ENCODE data around the gene GFER. TPM values are rescaled to one million over a fixed set of nuclear protein-coding genes. Genes with fewer than 3 reads are reported as not detected.

The GFER gene
- total and polyA plus RNA-seq, 9 donors, result 14.7 to 23.8 (median 17.8) TPM

GRCh38 chr16:1990351-1991134 lies 6.5 kb downstream of the GFER start:
- DNase-seq, result no peak
- 2% methylated on average over 29 of the region's 50 CpGs for WGBS (ENCODE audit: insufficient coverage)
- Histone ChIP-seq H3K27ac (ENCODE audit: low read length) (no peak overlapping the region), H3K4me3 (ENCODE audit: low read length) (no peak overlapping the region), H3K4me1 (ENCODE audit: control insufficient read depth, insufficient read depth, low read length) (peaks cover 32% of the 10 kb centered on the region), H3K9me3 (replicated peaks; ENCODE audit: control insufficient read depth, low read depth, low read length) (no peaks in the 10 kb centered on the region), H3K36me3 (ENCODE audit: control insufficient read depth, insufficient read depth, low read length) (peaks cover 18% of the 10 kb centered on the region), H3K27me3 (ENCODE audit: control insufficient read depth, insufficient read depth, low read length) (peaks cover 51% of the 10 kb centered on the region)

- H3K36me3 ChIP-seq (ENCODE audit: control insufficient read depth, insufficient read depth, low read length), result peaks cover 14% of the 10 kb centered on the region
- peaks cover 51% of the 10 kb centered on the region for H3K27me3 ChIP-seq (ENCODE audit: control insufficient read depth, insufficient read depth, low read length)
- no peak overlapping the region for H3K27ac ChIP-seq (ENCODE audit: low read length)
- H3K4me3 ChIP-seq (ENCODE audit: low read length), result no peak overlapping the region
- H3K9me3 ChIP-seq (replicated peaks; ENCODE audit: control insufficient read depth, low read depth, low read length), result no peaks in the 10 kb centered on the region
- peaks cover 32% of the 10 kb centered on the region for H3K4me1 ChIP-seq (ENCODE audit: control insufficient read depth, insufficient read depth, low read length)
- no peak for DNase-seq
- WGBS (ENCODE audit: insufficient coverage), result 6% methylated on average over 15 of the region's 18 CpGs
Observed at GRCh38 chr16:1991135-1991551, 7.2 kb downstream of the GFER start.

- H3K4me1 ChIP-seq (ENCODE audit: control insufficient read depth, insufficient read depth, low read length), result peaks cover 32% of the 10 kb centered on the region
- peak overlapping the region; percentile 33 for H3K4me3 ChIP-seq (ENCODE audit: low read length)
- H3K27ac ChIP-seq (ENCODE audit: low read length), result no peak overlapping the region
- no peak for DNase-seq
- peaks cover 11% of the 10 kb centered on the region for H3K36me3 ChIP-seq (ENCODE audit: control insufficient read depth, insufficient read depth, low read length)
- H3K9me3 ChIP-seq (replicated peaks; ENCODE audit: control insufficient read depth, low read depth, low read length), result no peaks in the 10 kb centered on the region
- WGBS (ENCODE audit: insufficient coverage), result 7% methylated on average over 22 of the region's 22 CpGs
- peaks cover 51% of the 10 kb centered on the region for H3K27me3 ChIP-seq (ENCODE audit: control insufficient read depth, insufficient read depth, low read length)
Observed at GRCh38 chr16:1991588-1991947, 7.6 kb downstream of the GFER start.

- WGBS (ENCODE audit: insufficient coverage), result under 1% methylated on average over 75 of the region's 96 CpGs
- H3K4me1 ChIP-seq (ENCODE audit: control insufficient read depth, insufficient read depth, low read length), result peaks cover 32% of the 10 kb centered on the region
- H3K27ac ChIP-seq (ENCODE audit: low read length), result no peak overlapping the region
- peaks cover 46% of the 10 kb centered on the region for H3K27me3 ChIP-seq (ENCODE audit: control insufficient read depth, insufficient read depth, low read length)
- DNase-seq, result peak; percentile 91
- H3K4me3 ChIP-seq (ENCODE audit: low read length), result peak overlapping the region; percentile 33
- no peaks in the 10 kb centered on the region for H3K9me3 ChIP-seq (replicated peaks; ENCODE audit: control insufficient read depth, low read depth, low read length)
- H3K36me3 ChIP-seq (ENCODE audit: control insufficient read depth, insufficient read depth, low read length), result peaks cover 10% of the 10 kb centered on the region
Observed at GRCh38 chr16:1991948-1992703, 8.1 kb downstream of the GFER start.

- H3K27ac ChIP-seq (ENCODE audit: low read length), result no peak overlapping the region
- H3K36me3 ChIP-seq (ENCODE audit: control insufficient read depth, insufficient read depth, low read length), result peaks cover 12% of the 10 kb centered on the region
- H3K4me3 ChIP-seq (ENCODE audit: low read length), result no peak overlapping the region
- 25% methylated on average over 49 of the region's 50 CpGs for WGBS (ENCODE audit: insufficient coverage)
- H3K4me1 ChIP-seq (ENCODE audit: control insufficient read depth, insufficient read depth, low read length), result peaks cover 32% of the 10 kb centered on the region
- no peak for DNase-seq
- H3K9me3 ChIP-seq (replicated peaks; ENCODE audit: control insufficient read depth, low read depth, low read length), result no peaks in the 10 kb centered on the region
- peaks cover 42% of the 10 kb centered on the region for H3K27me3 ChIP-seq (ENCODE audit: control insufficient read depth, insufficient read depth, low read length)
Observed at GRCh38 chr16:1992704-1993317, 8.8 kb downstream of the GFER start.

- Histone ChIP-seq H3K27ac (ENCODE audit: low read length) (no peak overlapping the region), H3K9me3 (replicated peaks; ENCODE audit: control insufficient read depth, low read depth, low read length) (no peaks in the 10 kb centered on the region), H3K4me3 (ENCODE audit: low read length) (no peak overlapping the region), H3K27me3 (ENCODE audit: control insufficient read depth, insufficient read depth, low read length) (peaks cover 33% of the 10 kb centered on the region), H3K36me3 (ENCODE audit: control insufficient read depth, insufficient read depth, low read length) (peaks cover 21% of the 10 kb centered on the region), H3K4me1 (ENCODE audit: control insufficient read depth, insufficient read depth, low read length) (peaks cover 32% of the 10 kb centered on the region)
- DNase-seq, result no peak
- WGBS (ENCODE audit: insufficient coverage), result 100% methylated on average over 1 of the region's 2 CpGs
Observed at GRCh38 chr16:1993731-1994131, 9.7 kb downstream of the GFER start.

- no peak overlapping the region for H3K27ac ChIP-seq (ENCODE audit: low read length)
- 90% methylated on average over 20 of the region's 26 CpGs for WGBS (ENCODE audit: insufficient coverage)
- no peak for DNase-seq
- H3K4me1 ChIP-seq (ENCODE audit: control insufficient read depth, insufficient read depth, low read length), result peaks cover 8% of the 10 kb centered on the region
- no peak overlapping the region for H3K4me3 ChIP-seq (ENCODE audit: low read length)
- no peaks in the 10 kb centered on the region for H3K9me3 ChIP-seq (replicated peaks; ENCODE audit: control insufficient read depth, low read depth, low read length)
- H3K36me3 ChIP-seq (ENCODE audit: control insufficient read depth, insufficient read depth, low read length), result peaks cover 60% of the 10 kb centered on the region
- H3K27me3 ChIP-seq (ENCODE audit: control insufficient read depth, insufficient read depth, low read length), result peaks cover 4% of the 10 kb centered on the region
Observed at GRCh38 chr16:1997494-1998359, 13.7 kb downstream of the GFER start.

- DNase-seq, result no peak
- 88% methylated on average over 23 of the region's 27 CpGs for WGBS (ENCODE audit: insufficient coverage)
- no peak overlapping the region for H3K4me3 ChIP-seq (ENCODE audit: low read length)
- H3K27ac ChIP-seq (ENCODE audit: low read length), result no peak overlapping the region
- no peaks in the 10 kb centered on the region for H3K27me3 ChIP-seq (ENCODE audit: control insufficient read depth, insufficient read depth, low read length)
- no peaks in the 10 kb centered on the region for H3K9me3 ChIP-seq (replicated peaks; ENCODE audit: control insufficient read depth, low read depth, low read length)
- peaks cover 67% of the 10 kb centered on the region for H3K36me3 ChIP-seq (ENCODE audit: control insufficient read depth, insufficient read depth, low read length)
- H3K4me1 ChIP-seq (ENCODE audit: control insufficient read depth, insufficient read depth, low read length), result peaks cover 14% of the 10 kb centered on the region
Observed at GRCh38 chr16:1998360-1998835, 14.4 kb downstream of the GFER start.

- no peak for DNase-seq
- Histone ChIP-seq H3K27ac (ENCODE audit: low read length) (no peak overlapping the region), H3K4me3 (ENCODE audit: low read length) (no peak overlapping the region), H3K4me1 (ENCODE audit: control insufficient read depth, insufficient read depth, low read length) (peaks cover 21% of the 10 kb centered on the region), H3K36me3 (ENCODE audit: control insufficient read depth, insufficient read depth, low read length) (peaks cover 69% of the 10 kb centered on the region), H3K9me3 (replicated peaks; ENCODE audit: control insufficient read depth, low read depth, low read length) (no peaks in the 10 kb centered on the region), H3K27me3 (ENCODE audit: control insufficient read depth, insufficient read depth, low read length) (no peaks in the 10 kb centered on the region)
- WGBS (ENCODE audit: insufficient coverage), result 90% methylated on average over 39 of the region's 39 CpGs
Observed at GRCh38 chr16:1998852-1999801, 15.1 kb downstream of the GFER start.

All from muscle of leg (tissue), 11 donors.